Measurements from ENCODE around the gene PRDM16. TPM values are rescaled to one million over a fixed set of nuclear protein-coding genes. Genes with fewer than 3 reads are reported as not detected.

PRDM16 gene
- total RNA-seq, 1 experiment from 2014 or later = 6.1 TPM

DNA sequence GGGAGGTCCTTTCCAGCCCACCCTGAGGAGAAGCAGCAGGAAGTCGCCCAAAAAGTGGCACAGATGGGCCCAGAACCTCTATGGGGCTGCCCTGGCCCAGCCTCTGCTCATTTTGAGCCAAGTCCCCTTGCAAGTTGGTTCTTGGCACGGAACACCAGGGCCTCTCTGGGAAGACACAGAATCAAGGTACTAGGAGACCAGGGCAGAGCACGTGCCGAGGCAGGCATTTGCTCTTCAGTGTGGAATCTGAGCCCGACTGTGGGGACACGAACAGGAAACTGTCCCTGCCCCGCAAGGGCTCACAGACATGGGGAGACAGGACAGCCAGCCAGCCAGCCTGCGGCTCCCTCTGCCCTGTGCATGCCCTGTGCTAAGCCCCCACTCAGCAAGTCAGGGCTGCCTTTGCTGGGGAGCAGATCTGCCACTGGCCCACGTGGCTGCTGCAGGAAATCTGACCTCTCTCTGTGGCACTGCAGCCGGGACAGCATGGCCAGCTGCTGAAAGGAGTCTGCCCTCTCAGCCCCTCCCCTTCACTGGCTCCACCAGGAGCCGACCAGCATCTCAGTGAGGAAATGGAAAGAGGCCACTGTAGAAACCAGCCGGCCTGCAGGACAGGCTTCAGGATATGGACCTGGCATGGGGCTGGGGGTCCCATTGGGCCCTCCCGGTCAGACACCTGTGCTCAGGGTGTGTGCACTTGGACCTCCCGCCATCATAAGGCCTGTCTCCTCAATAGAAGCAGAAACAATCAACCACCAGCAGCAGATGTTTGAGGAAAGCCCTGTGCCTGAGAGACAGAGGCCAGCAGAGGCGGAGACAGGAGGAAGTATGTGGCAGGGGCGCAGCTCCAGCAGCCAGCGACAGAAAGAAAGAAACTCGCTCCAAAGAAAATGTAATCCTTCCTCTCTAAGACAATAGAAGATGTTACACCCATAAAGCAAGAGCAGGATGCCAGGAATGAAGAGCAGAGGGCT, 389.2 kb downstream of the PRDM16 start:
- BruUV-seq (replicated peaks) = no TSS peak
- ATAC-seq (no peak), DNase-seq (ENCODE audit: low read depth, low spot score) (no peak)
- CTCF ChIA-PET = no interaction called here
- Histone ChIP-seq H3K4me1 (ENCODE audit: control insufficient read depth in 1 of 2, insufficient read depth in 2 of 2, low read length in 2 of 2) (peaks cover 28 to 45% of the 10 kb centered on the region in 2 experiments), H2AFZ (ENCODE audit: low read depth, low read length, poor library complexity, severe bottlenecking) (no peak overlapping the region), H4K20me1 (ENCODE audit: insufficient read depth) (no peaks in the 10 kb centered on the region), H3K27ac (ENCODE audit: low read depth, low read length) (no peak overlapping the region), H3K36me3 (ENCODE audit: control insufficient read depth in 1 of 2, insufficient read depth in 2 of 2, low read length in 2 of 2) (no peaks in the 10 kb centered on the region), H3K9me3 (ENCODE audit: control insufficient read depth in 1 of 2, insufficient read depth in 1 of 2, low read depth in 1 of 2, low read length in 2 of 2) (no peaks in the 10 kb centered on the region), H3K4me3 (replicated peaks in 1 of 2; ENCODE audit: low read depth in 1 of 2, low read length in 2 of 2) (no peak overlapping the region), H3K79me2 (ENCODE audit: insufficient read depth, low read length) (peaks cover 15% of the 10 kb centered on the region), H3K27me3 (ENCODE audit: insufficient read depth, low read length) (no peaks in the 10 kb centered on the region), H3K9me2 (ENCODE audit: insufficient read depth) (no peaks in the 10 kb centered on the region), H3K9ac (ENCODE audit: low read length) (no peak overlapping the region), H3K4me2 (ENCODE audit: low read length) (no peak overlapping the region)
- intact Hi-C loops (cut with micrococcal nuclease) = no loop called here
- TF ChIP-seq CEBPB (IDR thresholded peaks at IDR 0.05; ENCODE audit: low read depth) (no peak), CBX3 (IDR thresholded peaks at IDR 0.05; ENCODE audit: low read depth) (no peak), FOSL1 (IDR thresholded peaks at IDR 0.05; ENCODE audit: low read depth) (no peak), JUND (IDR thresholded peaks at IDR 0.05) (no peak), SRF (IDR thresholded peaks at IDR 0.05; ENCODE audit: low read depth) (no peak), SP1 (IDR thresholded peaks at IDR 0.05; ENCODE audit: low read depth) (no peak), TCF7L2 (IDR thresholded peaks at IDR 0.05; ENCODE audit: borderline replicate concordance, extremely low read depth, insufficient read depth, insufficient read length) (no peak), EGR1 (IDR thresholded peaks at IDR 0.05; ENCODE audit: low read depth) (no peak), REST (IDR thresholded peaks at IDR 0.05; ENCODE audit: low read depth) (no peak), RAD21 (IDR thresholded peaks at IDR 0.05; ENCODE audit: low read depth) (no peak), EZH2phosphoT487 (IDR thresholded peaks at IDR 0.05; ENCODE audit: borderline replicate concordance) (no peak), ZFX (IDR thresholded peaks at IDR 0.05) (no peak), POLR2A (IDR thresholded peaks at IDR 0.05; ENCODE audit: borderline replicate concordance, extremely low read depth, insufficient read depth, insufficient read length) (no peak)
- TF ChIP-seq, protein P1, sequence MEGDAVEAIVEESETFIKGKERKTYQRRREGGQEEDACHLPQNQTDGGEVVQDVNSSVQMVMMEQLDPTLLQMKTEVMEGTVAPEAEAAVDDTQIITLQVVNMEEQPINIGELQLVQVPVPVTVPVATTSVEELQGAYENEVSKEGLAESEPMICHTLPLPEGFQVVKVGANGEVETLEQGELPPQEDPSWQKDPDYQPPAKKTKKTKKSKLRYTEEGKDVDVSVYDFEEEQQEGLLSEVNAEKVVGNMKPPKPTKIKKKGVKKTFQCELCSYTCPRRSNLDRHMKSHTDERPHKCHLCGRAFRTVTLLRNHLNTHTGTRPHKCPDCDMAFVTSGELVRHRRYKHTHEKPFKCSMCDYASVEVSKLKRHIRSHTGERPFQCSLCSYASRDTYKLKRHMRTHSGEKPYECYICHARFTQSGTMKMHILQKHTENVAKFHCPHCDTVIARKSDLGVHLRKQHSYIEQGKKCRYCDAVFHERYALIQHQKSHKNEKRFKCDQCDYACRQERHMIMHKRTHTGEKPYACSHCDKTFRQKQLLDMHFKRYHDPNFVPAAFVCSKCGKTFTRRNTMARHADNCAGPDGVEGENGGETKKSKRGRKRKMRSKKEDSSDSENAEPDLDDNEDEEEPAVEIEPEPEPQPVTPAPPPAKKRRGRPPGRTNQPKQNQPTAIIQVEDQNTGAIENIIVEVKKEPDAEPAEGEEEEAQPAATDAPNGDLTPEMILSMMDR (IDR thresholded peaks at IDR 0.05 in 2 of 3, conservative IDR thresholded peaks at IDR 0.05 in 1 of 3; ENCODE audit: borderline replicate concordance in 1 of 3, insufficient read depth in 1 of 3, low read depth in 2 of 3, low read length in 2 of 3) = no peak
- TF ChIP-seq, protein P2, sequence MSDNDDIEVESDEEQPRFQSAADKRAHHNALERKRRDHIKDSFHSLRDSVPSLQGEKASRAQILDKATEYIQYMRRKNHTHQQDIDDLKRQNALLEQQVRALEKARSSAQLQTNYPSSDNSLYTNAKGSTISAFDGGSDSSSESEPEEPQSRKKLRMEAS (IDR thresholded peaks at IDR 0.05) = no peak
- TF ChIP-seq, protein P3, sequence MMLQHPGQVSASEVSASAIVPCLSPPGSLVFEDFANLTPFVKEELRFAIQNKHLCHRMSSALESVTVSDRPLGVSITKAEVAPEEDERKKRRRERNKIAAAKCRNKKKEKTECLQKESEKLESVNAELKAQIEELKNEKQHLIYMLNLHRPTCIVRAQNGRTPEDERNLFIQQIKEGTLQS (IDR thresholded peaks at IDR 0.05) = no peak
- TF ChIP-seq, protein P4, sequence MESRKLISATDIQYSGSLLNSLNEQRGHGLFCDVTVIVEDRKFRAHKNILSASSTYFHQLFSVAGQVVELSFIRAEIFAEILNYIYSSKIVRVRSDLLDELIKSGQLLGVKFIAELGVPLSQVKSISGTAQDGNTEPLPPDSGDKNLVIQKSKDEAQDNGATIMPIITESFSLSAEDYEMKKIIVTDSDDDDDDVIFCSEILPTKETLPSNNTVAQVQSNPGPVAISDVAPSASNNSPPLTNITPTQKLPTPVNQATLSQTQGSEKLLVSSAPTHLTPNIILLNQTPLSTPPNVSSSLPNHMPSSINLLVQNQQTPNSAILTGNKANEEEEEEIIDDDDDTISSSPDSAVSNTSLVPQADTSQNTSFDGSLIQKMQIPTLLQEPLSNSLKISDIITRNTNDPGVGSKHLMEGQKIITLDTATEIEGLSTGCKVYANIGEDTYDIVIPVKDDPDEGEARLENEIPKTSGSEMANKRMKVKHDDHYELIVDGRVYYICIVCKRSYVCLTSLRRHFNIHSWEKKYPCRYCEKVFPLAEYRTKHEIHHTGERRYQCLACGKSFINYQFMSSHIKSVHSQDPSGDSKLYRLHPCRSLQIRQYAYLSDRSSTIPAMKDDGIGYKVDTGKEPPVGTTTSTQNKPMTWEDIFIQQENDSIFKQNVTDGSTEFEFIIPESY (IDR thresholded peaks at IDR 0.05; ENCODE audit: extremely low read depth, insufficient replicate concordance, low read length) = no peak
- RAD21 ChIA-PET (ENCODE audit: low non-redundant PET in 1 of 2, low total read pairs in 2 of 2, uncharacterized antibody in 2 of 2, unreplicated experiment in 2 of 2) = no interaction called here
- POLR2A ChIA-PET = no interaction called here
